ENCODE results near the gene HDC. TPM values are rescaled to one million over a fixed set of nuclear protein-coding genes. Genes with fewer than 3 reads are reported as not detected.

The HDC gene
- total RNA-seq, 1 donor from 2014 or later = 6.5 TPM

GRCh38 chr15:50256188-50257041 is 9.1 kb downstream of the HDC start:
- peak; percentile 48 for DNase-seq (ENCODE audit: low spot score)

- DNase-seq (ENCODE audit: low spot score) = no peak
Measured at GRCh38 chr15:50252556-50252955, 13.0 kb downstream of the HDC start.

GRCh38 chr15:50251638-50252182 is 13.8 kb downstream of the HDC start:
- no peak for DNase-seq (ENCODE audit: low spot score)

GRCh38 chr15:50250760-50251394 is 14.6 kb downstream of the HDC start:
- DNase-seq (ENCODE audit: low spot score) = no peak

- DNase-seq (ENCODE audit: low spot score) = no peak
Measured at GRCh38 chr15:50249704-50250103, 15.8 kb downstream of the HDC start.

GRCh38 chr15:50248994-50249582 is 16.4 kb downstream of the HDC start:
- DNase-seq (ENCODE audit: low spot score) = no peak

GRCh38 chr15:50247819-50248655 is 17.5 kb downstream of the HDC start:
- DNase-seq (ENCODE audit: low spot score) = peak; percentile 62

GRCh38 chr15:50246631-50247030 is 18.9 kb downstream of the HDC start:
- no peak for DNase-seq (ENCODE audit: low spot score)

- DNase-seq (ENCODE audit: low spot score) = no peak
Measured at GRCh38 chr15:50244959-50245624, 20.4 kb downstream of the HDC start.

GRCh38 chr15:50244153-50244552 is 21.4 kb downstream of the HDC start:
- no peak for DNase-seq (ENCODE audit: low spot score)

GRCh38 chr15:50241684-50242450 is 23.7 kb downstream of the HDC start:
- no peak for DNase-seq (ENCODE audit: low spot score)

GRCh38 chr15:50238255-50238654 is 27.3 kb downstream of the HDC start:
- no peak for DNase-seq (ENCODE audit: low spot score)

GRCh38 chr15:50236433-50236832 is 29.1 kb downstream of the HDC start:
- DNase-seq (ENCODE audit: low spot score) = no peak

- DNase-seq (ENCODE audit: low spot score) = no peak
Measured at GRCh38 chr15:50235794-50236193, 29.7 kb downstream of the HDC start.

- no peak for DNase-seq (ENCODE audit: low spot score)
Measured at GRCh38 chr15:50234764-50235163, 30.8 kb downstream of the HDC start.

- no peak for DNase-seq (ENCODE audit: low spot score)
Measured at GRCh38 chr15:50233192-50233736, 32.3 kb downstream of the HDC start.

- no peak for DNase-seq (ENCODE audit: low spot score)
Measured at GRCh38 chr15:50232791-50233190, 32.7 kb downstream of the HDC start.

- DNase-seq (ENCODE audit: low spot score) = no peak
Measured at GRCh38 chr15:50231761-50232160, 33.8 kb downstream of the HDC start.

- DNase-seq (ENCODE audit: low spot score) = no peak
Measured at GRCh38 chr15:50229336-50229735, 36.2 kb downstream of the HDC start.

GRCh38 chr15:50228866-50229265 is 36.7 kb downstream of the HDC start:
- peak; percentile 7 for DNase-seq (ENCODE audit: low spot score)
